ENCODE data around the gene CABLES1. TPM values are rescaled to one million over a fixed set of nuclear protein-coding genes. Genes with fewer than 3 reads are reported as not detected.

The CABLES1 gene
- total RNA-seq, 1 experiment from 2014 or later: 5.1 TPM

DNA sequence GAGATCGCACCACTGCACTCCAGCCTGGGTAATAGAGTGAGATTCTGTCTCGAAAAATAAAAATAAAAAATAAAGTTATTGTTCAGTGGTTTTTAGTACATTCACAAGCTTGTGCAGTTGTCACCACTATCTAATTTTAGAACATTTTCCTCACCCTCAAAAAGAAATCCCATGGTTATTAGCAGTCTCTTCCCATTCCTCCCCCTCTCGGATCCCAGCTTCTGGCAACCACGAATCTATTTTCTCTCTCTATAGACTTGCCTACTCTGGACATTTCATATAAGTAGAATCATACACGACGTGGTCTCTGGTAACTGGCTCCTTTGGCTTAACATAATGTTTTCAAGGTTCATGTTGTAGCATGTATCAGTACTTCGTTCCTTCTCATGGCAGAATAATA lies 38.6 kb downstream of the CABLES1 start:
- no peak for DNase-seq (ENCODE audit: low read depth in 1 of 2, low spot score in 2 of 2)
- no peaks in the 10 kb centered on the region for H3K9me3 ChIP-seq (replicated peaks)
- peaks cover 9% of the 10 kb centered on the region; the same call in 1 of the 2 replicates for H3K4me1 ChIP-seq (replicated peaks)
- H3K4me3 ChIP-seq: no peak overlapping the region
- H3K36me3 ChIP-seq: no peaks in the 10 kb centered on the region
- no peaks in the 10 kb centered on the region for H3K27me3 ChIP-seq (replicated peaks)
- H3K27ac ChIP-seq: no peak overlapping the region

DNA sequence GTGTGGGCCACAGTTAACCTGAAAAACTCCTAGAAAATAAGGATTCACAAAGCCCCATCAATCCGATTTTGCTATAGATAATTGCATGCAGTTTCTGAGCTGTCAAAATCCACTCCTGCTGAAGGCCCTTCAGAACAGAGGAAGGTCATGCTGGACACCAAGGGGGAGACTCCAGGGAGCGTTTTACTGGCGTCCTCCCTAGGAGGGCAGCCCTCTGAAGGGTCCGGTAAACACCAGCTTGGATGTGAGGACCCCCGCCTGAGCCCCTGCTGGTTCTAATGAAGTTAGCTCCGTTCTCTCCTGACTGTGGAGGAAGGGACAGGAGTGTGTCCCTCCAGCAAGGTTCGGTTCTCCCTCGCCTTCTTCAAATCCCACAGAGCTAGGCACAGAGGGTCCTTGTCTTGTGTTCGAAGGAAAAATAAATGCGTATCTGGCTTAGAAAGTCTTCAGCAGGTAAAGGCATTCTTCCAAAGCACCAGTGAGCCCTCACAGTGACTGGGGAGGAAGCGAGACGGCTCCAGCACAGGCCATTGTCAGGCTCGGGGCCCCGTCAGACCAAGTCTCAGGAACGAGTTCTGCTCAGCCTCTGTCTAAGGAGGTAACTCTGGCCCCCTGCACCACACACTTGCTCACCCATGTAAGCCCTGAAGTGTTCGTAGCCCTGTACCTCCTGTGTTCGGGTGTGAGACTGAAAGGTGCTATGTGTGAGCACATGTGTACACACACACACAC lies 41.6 kb downstream of the CABLES1 start:
- H3K4me1 ChIP-seq (replicated peaks): no peaks in the 10 kb centered on the region; the same call in 1 of the 2 replicates
- no peaks in the 10 kb centered on the region for H3K27me3 ChIP-seq (replicated peaks)
- no peaks in the 10 kb centered on the region for H3K9me3 ChIP-seq (replicated peaks)
- no peak overlapping the region for H3K27ac ChIP-seq
- no peak for DNase-seq (ENCODE audit: low read depth in 1 of 2, low spot score in 2 of 2)
- no peak overlapping the region for H3K4me3 ChIP-seq
- H3K36me3 ChIP-seq: no peaks in the 10 kb centered on the region

DNA sequence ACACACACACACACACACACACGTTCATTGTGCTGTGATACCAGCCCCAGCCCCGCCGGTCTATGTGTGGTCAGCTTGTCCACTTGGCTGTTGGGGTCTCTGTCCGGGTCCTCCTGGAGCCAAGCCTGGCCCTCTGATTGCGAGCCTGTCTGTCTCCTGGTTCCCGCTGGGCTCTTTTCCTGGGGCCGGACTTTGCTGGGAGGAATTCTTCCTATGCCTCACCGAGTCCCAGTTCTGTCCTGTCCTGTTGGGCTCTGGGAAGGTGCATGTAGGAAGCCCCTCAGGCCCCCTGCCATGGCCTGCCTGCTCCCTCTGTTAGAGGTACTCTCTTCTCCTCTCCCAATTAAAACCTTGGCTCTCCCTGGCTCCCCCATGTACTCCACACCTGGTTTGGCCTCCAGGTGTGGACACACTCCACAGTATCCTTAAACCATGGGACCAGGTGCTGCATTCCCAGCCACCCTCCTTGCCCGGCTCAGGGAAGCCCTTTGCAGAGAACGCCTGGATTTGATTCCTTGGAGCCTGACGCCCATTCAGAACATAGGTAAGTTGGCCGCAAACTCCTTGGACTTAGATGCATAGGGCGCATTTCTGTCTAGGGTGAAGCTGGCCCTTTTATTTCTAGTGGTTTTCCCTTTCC lies 42.3 kb downstream of the CABLES1 start:
- Histone ChIP-seq H3K4me1 (replicated peaks) (no peaks in the 10 kb centered on the region; the same call in 1 of the 2 replicates), H3K27me3 (replicated peaks) (no peaks in the 10 kb centered on the region), H3K9me3 (replicated peaks) (no peaks in the 10 kb centered on the region), H3K4me3 (no peak overlapping the region), H3K36me3 (no peaks in the 10 kb centered on the region), H3K27ac (no peak overlapping the region)
- no peak for DNase-seq (ENCODE audit: low read depth in 1 of 2, low spot score in 2 of 2)

DNA sequence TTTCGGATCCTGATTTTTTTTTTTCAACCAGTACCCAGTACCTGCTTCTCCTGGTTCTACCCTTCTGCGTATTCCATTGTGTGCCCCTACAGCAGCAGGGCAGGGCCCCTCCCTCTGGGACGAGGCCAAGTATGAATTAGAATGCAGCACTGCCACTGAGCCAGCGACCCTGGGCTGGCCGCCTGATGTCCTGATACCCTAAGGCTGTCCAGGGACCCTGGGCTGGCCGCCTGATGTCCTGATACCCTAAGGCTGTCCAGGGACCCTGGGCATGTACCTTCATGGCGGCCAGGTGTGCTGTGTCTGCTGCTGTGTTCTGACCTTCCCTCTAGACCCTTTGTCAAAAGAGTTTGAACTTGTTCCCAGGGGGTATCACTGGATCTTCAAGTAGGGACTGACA lies 42.9 kb downstream of the CABLES1 start:
- Histone ChIP-seq H3K4me3 (no peak overlapping the region), H3K36me3 (no peaks in the 10 kb centered on the region), H3K27ac (no peak overlapping the region), H3K9me3 (replicated peaks) (no peaks in the 10 kb centered on the region), H3K4me1 (replicated peaks) (no peaks in the 10 kb centered on the region; the same call in 1 of the 2 replicates), H3K27me3 (replicated peaks) (no peaks in the 10 kb centered on the region)
- DNase-seq (ENCODE audit: low read depth in 1 of 2, low spot score in 2 of 2): no peak

DNA sequence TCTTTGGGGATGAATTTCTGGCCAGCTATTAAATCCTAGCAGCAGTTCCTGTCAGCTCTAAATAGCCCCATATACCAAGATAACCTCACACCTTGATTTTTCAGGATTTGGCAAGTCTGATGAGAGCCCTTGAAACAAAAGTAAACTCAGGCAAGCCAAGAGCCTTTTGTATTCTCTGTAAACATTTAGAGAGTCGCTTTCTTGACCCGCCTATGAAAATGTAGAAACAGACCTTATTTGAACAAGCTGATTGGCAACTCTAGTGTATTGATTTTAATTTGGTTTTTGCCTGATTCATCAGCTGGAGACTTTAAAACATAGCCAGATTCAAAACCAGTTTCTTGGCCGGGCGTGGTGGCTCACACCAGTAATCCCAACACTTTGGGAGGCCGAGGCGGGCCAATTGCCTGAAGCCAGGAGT lies 43.4 kb downstream of the CABLES1 start:
- H3K36me3 ChIP-seq: no peaks in the 10 kb centered on the region
- no peak for DNase-seq (ENCODE audit: low read depth in 1 of 2, low spot score in 2 of 2)
- H3K27me3 ChIP-seq (replicated peaks): no peaks in the 10 kb centered on the region
- no peaks in the 10 kb centered on the region for H3K9me3 ChIP-seq (replicated peaks)
- H3K27ac ChIP-seq: no peak overlapping the region
- H3K4me3 ChIP-seq: no peak overlapping the region
- H3K4me1 ChIP-seq (replicated peaks): no peaks in the 10 kb centered on the region; the same call in 1 of the 2 replicates

DNA sequence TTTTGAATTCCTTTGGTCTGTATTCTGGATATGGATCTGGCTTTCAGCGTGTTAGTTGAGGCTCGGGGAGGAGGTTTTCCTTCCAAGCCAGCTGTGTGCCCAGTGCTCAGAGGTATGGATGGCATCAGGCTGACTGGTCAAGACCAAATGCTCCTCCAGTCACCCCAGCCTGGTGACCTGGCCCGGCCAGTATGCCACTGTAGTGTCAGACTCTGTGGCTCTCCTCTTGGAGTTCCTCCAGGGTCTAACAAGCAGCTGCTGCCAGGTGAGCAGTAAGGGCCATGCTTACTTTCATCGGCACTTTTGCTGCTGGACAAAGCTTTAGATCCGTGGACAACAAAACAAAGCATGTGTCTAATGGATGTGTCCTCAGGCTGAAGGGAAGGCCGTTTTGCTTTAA lies 44.1 kb downstream of the CABLES1 start:
- Histone ChIP-seq H3K4me3 (no peak overlapping the region), H3K9me3 (replicated peaks) (no peaks in the 10 kb centered on the region), H3K27ac (no peak overlapping the region), H3K27me3 (replicated peaks) (no peaks in the 10 kb centered on the region), H3K4me1 (replicated peaks) (no peaks in the 10 kb centered on the region; the same call in 1 of the 2 replicates), H3K36me3 (no peaks in the 10 kb centered on the region)
- no peak for DNase-seq (ENCODE audit: low read depth in 1 of 2, low spot score in 2 of 2)

DNA sequence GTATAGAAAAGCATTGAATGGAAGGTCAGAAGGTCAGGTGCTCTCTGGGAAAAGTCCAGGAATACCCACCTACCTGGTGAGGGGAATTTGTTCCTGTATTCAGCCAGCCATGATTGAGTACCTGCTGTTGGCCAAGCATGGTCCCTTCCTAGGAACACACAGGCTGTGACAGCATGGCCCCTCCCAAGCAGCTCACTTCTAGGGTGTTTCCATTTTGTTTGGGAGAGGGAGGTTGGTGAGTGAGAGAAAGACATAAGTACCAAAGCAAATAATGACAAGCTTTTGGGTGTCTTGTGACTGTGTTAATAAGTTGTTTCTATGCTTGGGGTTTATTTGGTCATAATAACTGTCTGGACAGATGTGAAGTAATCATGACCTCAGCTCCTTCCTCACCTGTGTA lies 46.3 kb downstream of the CABLES1 start:
- H3K27ac ChIP-seq: no peak overlapping the region
- H3K4me3 ChIP-seq: no peak overlapping the region
- no peaks in the 10 kb centered on the region; the same call in 1 of the 2 replicates for H3K4me1 ChIP-seq (replicated peaks)
- H3K9me3 ChIP-seq (replicated peaks): no peaks in the 10 kb centered on the region
- no peaks in the 10 kb centered on the region for H3K27me3 ChIP-seq (replicated peaks)
- DNase-seq (ENCODE audit: low read depth in 1 of 2, low spot score in 2 of 2): no peak
- no peaks in the 10 kb centered on the region for H3K36me3 ChIP-seq

DNA sequence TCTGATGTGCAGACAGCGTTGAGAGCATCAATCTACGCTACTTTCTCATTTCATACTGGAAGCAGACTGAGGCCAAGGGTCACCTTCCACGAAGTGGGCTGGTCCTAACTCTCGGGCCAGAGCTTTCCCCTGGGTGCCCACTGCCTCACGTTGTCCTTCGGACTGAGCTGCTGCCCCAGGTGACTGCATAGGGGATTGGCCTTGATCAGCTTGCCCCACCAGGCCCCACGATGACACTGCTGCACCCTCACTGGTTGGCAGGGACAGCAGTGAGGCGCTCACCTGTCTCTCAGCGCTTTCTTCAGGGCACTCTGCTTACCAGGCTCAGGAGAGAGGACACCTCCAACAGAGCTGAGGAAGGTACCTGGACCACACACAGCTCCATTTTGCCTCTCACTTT lies 47.3 kb downstream of the CABLES1 start:
- Histone ChIP-seq H3K36me3 (no peaks in the 10 kb centered on the region), H3K27ac (no peak overlapping the region), H3K4me3 (no peak overlapping the region), H3K27me3 (replicated peaks) (no peaks in the 10 kb centered on the region), H3K9me3 (replicated peaks) (no peaks in the 10 kb centered on the region), H3K4me1 (replicated peaks) (no peaks in the 10 kb centered on the region; the same call in 1 of the 2 replicates)
- DNase-seq (ENCODE audit: low read depth in 1 of 2, low spot score in 2 of 2): no peak

DNA sequence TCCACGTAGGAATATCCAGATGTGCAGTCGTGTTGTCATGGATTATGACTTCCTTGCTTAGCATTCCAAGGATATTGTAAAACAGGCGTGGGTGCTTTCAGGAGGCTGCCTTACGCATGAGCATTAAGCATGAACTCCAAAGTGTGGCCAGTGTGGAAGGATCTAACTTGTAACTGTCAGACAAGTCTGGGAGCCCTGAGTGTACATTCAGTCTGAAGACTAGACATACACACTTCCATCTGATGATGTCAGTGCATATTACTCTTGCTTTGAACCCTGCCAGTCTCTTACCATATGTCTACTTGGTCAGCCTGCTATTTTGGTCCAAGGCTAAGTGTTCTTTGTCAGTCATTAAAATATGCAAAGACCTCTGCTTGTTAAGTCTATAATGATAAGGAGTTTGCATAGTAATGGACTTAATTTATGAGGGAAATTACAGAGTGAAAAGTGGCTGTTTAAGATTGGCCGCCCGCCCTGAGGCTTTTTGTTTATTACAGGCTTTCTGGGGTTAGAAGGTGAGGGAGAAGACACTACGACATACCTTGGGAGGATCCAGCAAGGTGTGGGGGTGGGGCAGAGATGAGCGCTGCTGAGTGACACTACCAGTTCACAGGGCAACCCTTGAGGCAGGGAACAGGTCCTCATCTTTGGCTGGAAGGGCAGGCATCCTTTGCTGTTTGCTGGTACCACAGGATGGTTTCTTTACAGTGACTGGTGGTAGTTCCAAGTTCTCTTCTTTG lies 48.3 kb downstream of the CABLES1 start:
- no peaks in the 10 kb centered on the region; the same call in 1 of the 2 replicates for H3K4me1 ChIP-seq (replicated peaks)
- H3K27ac ChIP-seq: no peak overlapping the region
- H3K36me3 ChIP-seq: no peaks in the 10 kb centered on the region
- no peak overlapping the region for H3K4me3 ChIP-seq
- no peaks in the 10 kb centered on the region for H3K27me3 ChIP-seq (replicated peaks)
- no peak for DNase-seq (ENCODE audit: low read depth in 1 of 2, low spot score in 2 of 2)
- no peaks in the 10 kb centered on the region for H3K9me3 ChIP-seq (replicated peaks)

DNA sequence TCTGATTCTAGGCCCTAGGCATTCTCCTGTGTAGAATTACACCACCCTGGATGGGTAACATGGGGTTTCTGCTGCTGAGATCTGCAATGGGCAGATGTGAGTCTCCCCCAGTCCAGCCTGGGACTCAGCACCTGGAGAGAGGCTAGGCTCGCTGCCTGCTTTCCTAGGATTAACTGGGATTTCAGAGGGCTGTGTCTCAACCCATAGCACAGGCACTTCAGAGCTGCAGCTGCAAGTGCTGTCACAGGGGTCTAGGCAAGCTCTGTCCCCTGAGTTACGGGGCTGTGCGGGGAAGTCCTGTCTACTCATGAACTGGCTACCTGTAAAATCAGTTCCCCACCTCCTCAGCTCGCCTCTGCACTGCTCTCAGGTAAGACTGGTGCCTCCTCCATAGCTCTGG lies 51.5 kb downstream of the CABLES1 start:
- Histone ChIP-seq H3K9me3 (replicated peaks) (no peaks in the 10 kb centered on the region), H3K27me3 (replicated peaks) (no peaks in the 10 kb centered on the region), H3K27ac (no peak overlapping the region), H3K4me1 (replicated peaks) (no peaks in the 10 kb centered on the region), H3K4me3 (no peak overlapping the region), H3K36me3 (no peaks in the 10 kb centered on the region)
- no peak for DNase-seq (ENCODE audit: low read depth in 1 of 2, low spot score in 2 of 2)

DNA sequence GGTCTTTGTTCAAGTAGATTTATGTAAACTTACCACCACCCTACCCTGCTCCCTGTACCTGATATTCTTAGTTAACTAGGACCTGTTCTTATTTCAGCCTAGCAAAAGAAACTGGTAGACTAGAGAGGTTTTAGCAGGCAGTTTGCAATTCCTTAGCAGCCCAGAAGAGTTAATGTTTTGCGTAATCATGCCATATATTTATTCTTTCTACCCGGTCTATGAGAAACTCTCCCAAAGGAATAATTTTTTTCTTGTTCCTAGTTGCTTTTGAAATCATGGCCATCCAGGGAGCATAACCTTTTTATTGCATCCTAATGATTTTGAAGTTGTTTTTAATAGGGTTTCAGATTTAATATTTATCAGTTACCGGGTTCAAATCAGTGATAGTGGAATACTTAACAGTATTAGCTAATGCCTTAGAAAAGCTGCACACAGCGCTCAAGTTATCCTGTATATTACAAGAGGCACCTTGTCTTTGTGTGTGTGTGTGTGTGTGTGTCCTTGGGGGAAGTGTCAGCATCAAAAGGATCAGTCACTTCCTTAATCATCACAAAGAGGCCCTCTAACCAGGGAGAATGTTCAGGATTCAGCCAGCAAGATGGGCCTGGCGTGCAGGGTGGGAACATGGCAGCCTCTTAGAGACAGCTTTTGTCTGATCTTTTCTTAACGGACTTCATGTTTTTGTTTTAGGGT lies 52.9 kb downstream of the CABLES1 start:
- Histone ChIP-seq H3K36me3 (no peaks in the 10 kb centered on the region), H3K27me3 (replicated peaks) (no peaks in the 10 kb centered on the region), H3K4me3 (no peak overlapping the region), H3K4me1 (replicated peaks) (peaks cover 6% of the 10 kb centered on the region), H3K9me3 (replicated peaks) (no peaks in the 10 kb centered on the region), H3K27ac (no peak overlapping the region)
- no peak for DNase-seq (ENCODE audit: low read depth in 1 of 2, low spot score in 2 of 2)

DNA sequence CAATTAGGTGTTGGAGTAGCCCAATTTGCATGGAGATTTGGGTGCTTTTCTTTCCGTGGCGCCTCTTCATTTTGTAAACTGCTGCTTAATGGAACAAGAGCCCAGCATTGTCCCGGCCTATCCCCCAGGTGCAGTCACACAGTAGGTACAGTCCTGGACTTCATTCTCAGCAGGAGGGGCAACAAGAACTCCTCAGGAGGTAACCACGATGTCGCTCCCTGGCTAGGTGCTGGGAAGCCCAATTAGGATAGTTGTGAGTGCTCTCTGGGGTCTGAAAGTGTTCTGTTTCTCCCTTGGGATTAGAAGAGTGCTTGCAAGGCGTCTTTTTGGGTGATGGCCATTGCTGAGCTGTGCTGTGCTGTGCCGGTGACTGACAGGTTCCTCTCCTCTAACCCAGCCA lies 53.8 kb downstream of the CABLES1 start:
- H3K27me3 ChIP-seq (replicated peaks): no peaks in the 10 kb centered on the region
- H3K36me3 ChIP-seq: no peaks in the 10 kb centered on the region
- no peak overlapping the region for H3K4me3 ChIP-seq
- H3K27ac ChIP-seq: no peak overlapping the region
- no peak for DNase-seq (ENCODE audit: low read depth in 1 of 2, low spot score in 2 of 2)
- peaks cover 10% of the 10 kb centered on the region for H3K4me1 ChIP-seq (replicated peaks)
- H3K9me3 ChIP-seq (replicated peaks): no peaks in the 10 kb centered on the region

DNA sequence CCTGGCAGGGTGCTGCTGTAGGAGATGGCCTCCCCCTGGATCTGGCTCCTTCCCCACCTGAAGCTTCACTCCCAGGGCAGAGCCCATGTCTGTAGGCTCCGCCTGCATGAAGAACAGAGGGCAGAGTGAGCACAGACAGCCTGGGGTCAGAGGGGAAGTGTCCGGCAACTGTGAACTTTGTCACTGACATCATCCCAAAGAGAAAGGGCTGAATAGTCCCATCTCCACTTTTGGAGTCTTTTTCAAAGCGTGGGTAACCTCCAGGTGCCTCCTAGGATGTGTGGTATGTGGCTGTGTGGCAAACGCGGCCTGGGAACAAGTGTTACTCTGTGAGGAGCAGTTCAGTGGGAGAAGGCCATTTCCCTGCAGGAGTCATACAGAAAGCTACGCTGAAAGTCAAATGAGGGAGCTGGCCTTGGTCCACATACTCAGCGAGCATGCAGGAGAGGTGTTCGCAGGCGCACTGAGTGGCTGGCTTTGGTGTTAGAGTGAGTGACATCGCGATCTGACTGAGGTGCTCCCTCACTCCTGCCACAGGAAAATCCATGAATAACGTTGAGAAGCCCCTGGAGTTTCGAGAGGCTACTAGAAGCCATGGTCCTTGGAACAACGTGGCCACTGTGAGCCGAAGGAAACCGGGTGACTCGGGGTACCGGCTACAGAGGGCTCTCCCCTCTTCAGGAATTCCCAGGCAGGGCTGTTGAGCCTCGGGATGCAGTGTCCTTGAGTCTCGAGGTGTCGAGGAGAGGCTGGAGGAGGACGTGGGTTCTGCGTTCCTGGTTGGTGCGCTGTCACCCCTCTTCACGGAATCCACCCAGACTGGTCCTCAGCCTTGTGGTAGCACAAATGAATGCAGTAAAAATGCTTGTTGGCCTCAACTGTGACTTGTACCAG lies 54.7 kb downstream of the CABLES1 start:
- Histone ChIP-seq H3K4me3 (no peak overlapping the region), H3K27me3 (replicated peaks) (no peaks in the 10 kb centered on the region), H3K36me3 (no peaks in the 10 kb centered on the region; the same call in 1 of the 2 replicates), H3K27ac (no peak overlapping the region), H3K4me1 (replicated peaks) (peaks cover 15% of the 10 kb centered on the region), H3K9me3 (replicated peaks) (no peaks in the 10 kb centered on the region)
- DNase-seq (ENCODE audit: low read depth in 1 of 2, low spot score in 2 of 2): no peak

Measured in SJSA1 (cell line).